Astrocyte of the spinal cord (primary cell): ENCODE data around the gene RIMS1.
"Not testable (repeated sequence)": the region's sequence is repeated elsewhere in the genome, so short reads cannot be mapped to it uniquely, and the experiment has no call there.

ENCODE experiments used
- DNase-seq: peaks from one replicate; pipeline ENCODE4 v3.0.0; 2011; ENCODE audit warnings: low read depth, low spot score
- H3K4me3 ChIP-seq: 2 replicates; pipeline ENCODE4 v1.5.1; 2011; ENCODE audit warnings: low read depth, mild to moderate bottlenecking, low read length, moderate library complexity
- CTCF ChIP-seq: IDR thresholded peaks from 2 replicates; pipeline ENCODE4 v1.5.1; 2012; ENCODE audit warnings: low read depth, mild to moderate bottlenecking, low read length, inconsistent platforms
- in situ Hi-C: cut with HindIII; loops from 2 replicates; pipeline ENCODE4 v1.10.0; 2017; ENCODE audit warnings: low sequenced_read_pairs

The RIMS1 gene

GRCh38 chr6:72324591-72324990 lies 438.2 kb downstream of the RIMS1 start:
- H3K4me3 ChIP-seq, result no peak overlapping the region
- no peak for TF ChIP-seq CTCF
- DNase-seq, result no peak
- in situ Hi-C loops, result no loop called here

- TF ChIP-seq CTCF, result no peak
- in situ Hi-C loops, result no loop called here
- no peak overlapping the region for H3K4me3 ChIP-seq
- peak; percentile 5 for DNase-seq
These were observed 442.4 kb downstream of the RIMS1 start for GRCh38 chr6:72328775-72329174.

GRCh38 chr6:72335203-72335602 lies 448.9 kb downstream of the RIMS1 start:
- H3K4me3 ChIP-seq, in situ Hi-C loops: not testable (repeated sequence)

GRCh38 chr6:72348926-72349325 lies 462.6 kb downstream of the RIMS1 start:
- in situ Hi-C loops, result no loop called here
- peak; percentile 77 for DNase-seq
- TF ChIP-seq CTCF, result no peak
- H3K4me3 ChIP-seq, result no peak overlapping the region

More at GRCh38 chr6:72335203-72335602, 448.9 kb downstream of the RIMS1 start:
- DNase-seq, result not testable (repeated sequence)

- H3K4me3 ChIP-seq, result no peak overlapping the region
- no peak for TF ChIP-seq CTCF
- no peak for DNase-seq
- in situ Hi-C loops, result no loop called here
These were observed 464.0 kb downstream of the RIMS1 start for GRCh38 chr6:72350296-72350881.

- in situ Hi-C loops, result no loop called here
- DNase-seq, result peak; percentile 94
- no peak overlapping the region for H3K4me3 ChIP-seq
- TF ChIP-seq CTCF, result no peak
These were observed 477.7 kb downstream of the RIMS1 start for GRCh38 chr6:72363844-72364740.

GRCh38 chr6:72365773-72366172 lies 479.4 kb downstream of the RIMS1 start:
- DNase-seq, result no peak
- H3K4me3 ChIP-seq, result no peak overlapping the region
- no peak for TF ChIP-seq CTCF
- in situ Hi-C loops, result no loop called here
